Fibroblast of the conjunctiva (primary cell): ENCODE measurements around the gene ADGRA3.
"Not testable (repeated sequence)": the region's sequence is repeated elsewhere in the genome, so short reads cannot be mapped to it uniquely, and the experiment has no call there.

Experiments used
- DNase-seq: peaks from one replicate; pipeline ENCODE4 v3.0.0-alpha.2; 2010; ENCODE audit warnings: low read depth

Gene ADGRA3

DNA sequence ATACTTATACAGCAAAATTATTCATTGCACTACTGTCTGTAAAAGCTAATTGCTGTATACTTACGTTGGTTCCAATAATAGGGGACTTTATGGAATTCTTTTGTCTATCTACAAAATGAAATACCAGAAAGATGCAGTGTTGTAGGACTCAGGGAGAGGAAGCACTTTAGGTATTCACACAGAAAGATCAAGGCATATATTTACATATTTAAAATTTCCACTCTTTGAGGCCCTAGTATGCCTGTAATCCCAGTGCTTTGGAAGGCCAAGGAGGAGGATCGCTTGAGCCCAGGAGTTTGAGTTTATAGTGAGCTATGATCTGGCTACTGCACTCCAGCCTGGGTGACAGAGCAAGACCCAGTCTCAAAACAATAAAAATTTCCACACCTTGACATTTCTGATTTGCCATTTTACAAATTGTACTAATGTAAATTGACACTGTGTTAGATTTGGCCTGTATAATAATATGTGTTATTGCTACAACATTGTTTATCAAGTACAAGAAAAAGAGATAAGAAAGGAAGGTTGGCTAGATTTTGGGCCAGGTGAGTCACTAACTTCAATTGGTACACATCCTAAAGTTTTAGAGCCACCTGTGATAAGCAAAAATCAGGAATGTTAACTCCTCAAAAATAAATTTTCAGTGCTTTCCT, 35.1 kb downstream of the ADGRA3 start:
- no peak for DNase-seq

DNA sequence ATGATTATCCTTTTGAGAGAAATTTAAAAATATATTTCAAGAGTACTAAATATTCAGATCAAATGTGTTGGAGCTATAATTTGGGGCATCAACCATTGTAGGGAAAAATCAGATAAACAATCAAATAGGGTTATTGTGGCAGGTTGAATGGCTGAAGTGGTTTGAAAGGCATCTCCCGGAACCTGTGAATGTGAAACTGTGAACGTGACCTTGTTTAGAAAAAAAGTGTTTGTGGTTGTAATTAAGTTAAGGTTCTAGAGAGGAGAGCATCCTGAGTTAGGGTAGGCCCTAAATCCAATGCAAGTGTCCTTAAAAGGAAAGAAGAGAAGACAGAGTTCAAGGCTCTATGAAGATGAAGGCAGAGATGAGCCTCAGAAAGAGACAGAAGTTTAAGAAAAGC, 37.4 kb downstream of the ADGRA3 start:
- DNase-seq, result no peak

DNA sequence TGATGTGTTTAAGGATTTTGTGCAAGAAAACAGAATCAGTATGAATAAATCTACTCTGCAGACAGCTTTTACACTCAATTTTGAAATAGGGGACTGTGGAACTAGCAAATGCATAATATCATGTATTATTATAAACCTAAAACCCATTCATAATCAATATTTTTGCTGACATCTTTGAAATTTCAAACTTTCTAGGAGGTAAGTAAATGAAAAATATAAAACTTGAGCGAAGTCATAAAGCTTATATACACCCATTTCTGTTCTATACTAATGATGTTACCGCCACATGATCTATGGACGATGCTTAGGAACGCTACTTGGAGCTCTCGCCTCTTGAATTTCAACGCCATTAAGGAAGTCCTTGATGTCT, 38.1 kb downstream of the ADGRA3 start:
- DNase-seq, result no peak

DNA sequence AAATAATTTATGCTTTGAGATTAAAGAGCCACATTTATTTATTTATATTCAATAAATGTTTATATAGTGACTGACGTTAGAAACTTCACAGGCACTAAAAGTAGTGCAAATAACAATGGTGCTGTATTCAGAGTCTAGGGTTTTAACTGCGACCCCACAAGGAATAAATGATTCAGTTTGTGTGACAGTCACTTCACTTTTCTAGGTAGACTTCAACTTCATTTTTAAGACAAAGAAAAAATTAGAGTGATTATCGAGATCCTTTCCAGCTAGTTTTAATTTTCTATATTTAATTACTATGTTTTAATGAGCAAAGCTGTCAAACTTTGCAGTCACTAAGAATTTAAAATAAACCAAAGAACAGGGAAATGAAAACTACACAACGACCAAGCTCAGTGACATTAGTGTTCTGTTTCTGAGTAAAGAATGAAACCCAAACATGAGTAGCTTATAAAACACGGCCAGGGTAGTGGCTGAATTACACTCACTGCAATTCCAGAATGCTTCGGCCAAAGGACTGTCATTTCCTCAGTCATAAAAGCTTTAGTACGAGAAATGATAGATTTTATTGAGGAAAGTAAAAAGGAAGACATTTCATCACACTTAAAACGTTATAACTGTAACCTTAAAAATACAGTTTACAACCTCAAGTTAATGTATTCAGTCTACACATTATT, 38.6 kb downstream of the ADGRA3 start:
- DNase-seq, result no peak

DNA sequence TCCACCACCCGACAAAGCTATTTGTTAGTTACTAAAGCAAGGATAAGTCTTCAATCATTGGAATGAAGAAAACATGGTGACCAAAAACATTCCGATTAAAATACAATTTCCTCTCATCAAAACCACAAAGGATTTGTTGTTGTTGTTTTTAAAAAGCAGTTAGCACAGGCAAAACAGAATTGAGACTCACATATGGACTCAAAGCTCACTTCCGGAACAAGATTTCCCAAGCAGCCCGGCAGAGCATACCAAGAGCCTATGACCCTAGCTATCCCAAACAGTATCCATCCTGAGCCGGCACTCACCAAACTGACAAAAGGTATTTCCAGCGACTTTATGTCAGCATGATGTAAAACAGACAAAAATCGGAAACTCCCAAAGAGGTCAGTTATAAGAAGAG, 39.9 kb downstream of the ADGRA3 start:
- no peak for DNase-seq

DNA sequence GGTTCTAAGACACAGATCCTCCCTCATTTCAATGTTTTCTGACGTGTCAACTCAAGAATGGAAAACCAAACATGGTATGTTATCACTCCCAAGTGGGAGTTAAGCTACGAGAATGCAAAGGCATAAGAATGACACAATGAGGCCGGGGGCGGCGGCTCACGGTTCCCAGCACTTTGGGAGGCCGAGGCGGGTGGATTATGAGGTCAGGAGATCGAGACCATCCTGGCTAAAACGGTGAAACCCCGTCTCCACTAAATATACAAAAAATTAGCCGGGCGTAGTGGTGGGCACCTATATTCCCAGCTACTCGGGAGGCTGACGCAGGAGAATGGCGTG, 40.6 kb downstream of the ADGRA3 start:
- DNase-seq, result not testable (repeated sequence)

DNA sequence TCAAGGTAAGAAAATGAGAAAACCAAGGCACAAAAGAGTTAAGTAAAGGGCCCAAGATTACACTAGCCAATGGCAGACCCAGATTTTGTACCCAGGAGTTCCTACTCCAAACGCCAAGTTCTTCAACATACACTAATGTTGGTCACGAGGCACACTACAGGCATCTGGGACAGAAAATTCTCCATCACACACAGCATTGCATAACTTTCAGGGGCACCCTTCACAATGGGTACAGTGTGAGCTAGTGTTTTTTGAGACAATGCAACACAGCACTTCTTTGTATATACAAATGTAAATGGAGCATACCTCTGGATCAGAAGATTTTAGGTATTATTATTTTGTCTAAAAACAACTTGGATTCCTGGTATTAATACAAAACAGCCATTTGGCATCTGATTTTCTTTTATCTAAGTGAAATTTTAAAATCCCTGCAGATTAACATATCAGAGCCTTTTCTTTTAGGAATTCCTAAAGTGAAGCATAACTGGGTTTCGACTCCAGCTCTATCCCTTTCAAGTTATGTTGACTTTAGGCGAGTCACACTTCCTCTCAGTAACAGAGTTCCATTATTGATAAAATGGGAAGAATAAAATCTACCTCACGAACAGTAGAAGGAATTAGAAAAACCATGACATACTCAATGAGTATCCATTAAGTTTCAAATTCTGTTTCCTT, 41.1 kb downstream of the ADGRA3 start:
- DNase-seq, result no peak

DNA sequence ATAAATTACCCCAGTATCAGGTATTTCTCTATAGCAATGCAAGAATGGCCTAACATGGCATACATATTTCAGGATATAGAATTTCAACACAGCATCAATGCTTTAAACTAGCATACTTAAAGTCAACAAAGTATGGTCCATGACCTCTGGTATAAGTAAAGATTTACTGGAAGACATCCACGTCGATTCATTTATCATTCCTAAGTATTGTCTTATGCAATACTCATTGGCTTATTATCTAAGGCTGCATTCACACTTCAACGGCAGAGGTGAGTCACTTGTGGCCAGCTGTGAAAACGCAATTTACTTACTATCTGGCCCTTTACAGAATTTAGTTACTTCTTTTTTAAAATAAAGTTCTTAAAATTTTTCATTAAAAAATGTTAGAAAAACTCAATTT, 42.6 kb downstream of the ADGRA3 start:
- DNase-seq, result peak; percentile 61

DNA sequence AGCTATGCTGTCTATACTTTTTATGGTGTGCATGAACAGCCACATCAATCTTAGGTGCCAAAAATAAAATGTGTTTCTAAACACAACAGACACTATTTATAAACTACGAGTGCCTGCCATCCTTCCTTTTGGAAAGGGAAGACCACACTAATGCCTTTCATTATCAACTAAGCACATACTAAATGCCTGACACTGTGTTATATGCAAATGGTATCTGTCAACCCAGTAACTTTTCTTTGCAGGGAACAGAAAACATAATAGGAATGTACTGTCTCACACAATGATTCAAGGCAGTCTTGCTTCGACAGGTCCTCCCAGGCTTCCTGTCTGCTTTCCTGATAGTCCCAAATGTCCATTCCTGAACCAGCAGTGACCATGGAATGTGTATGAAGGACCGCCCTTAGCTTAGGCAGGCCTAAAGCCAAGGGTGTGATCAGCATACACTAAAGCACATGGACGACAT, 43.8 kb downstream of the ADGRA3 start:
- no peak for DNase-seq

DNA sequence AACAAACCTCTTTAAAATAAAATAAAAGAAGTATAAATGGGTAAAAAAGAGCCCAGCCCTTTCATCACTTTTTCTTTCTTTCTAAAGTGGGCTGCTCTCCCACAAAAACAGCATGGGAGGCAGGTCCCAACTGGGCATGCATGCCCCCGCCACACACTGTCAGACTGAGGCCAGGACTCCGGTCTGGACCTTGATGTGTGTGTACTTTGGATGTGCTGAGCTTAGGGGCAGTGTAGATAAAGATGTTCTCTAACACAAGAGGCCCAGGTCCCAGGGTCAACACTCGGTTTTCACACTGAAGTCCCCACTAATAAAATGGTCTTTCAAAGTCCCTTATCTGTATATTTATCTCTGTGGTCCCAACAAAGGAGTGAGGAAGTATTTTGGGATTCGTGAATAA, 44.4 kb downstream of the ADGRA3 start:
- DNase-seq, result no peak

DNA sequence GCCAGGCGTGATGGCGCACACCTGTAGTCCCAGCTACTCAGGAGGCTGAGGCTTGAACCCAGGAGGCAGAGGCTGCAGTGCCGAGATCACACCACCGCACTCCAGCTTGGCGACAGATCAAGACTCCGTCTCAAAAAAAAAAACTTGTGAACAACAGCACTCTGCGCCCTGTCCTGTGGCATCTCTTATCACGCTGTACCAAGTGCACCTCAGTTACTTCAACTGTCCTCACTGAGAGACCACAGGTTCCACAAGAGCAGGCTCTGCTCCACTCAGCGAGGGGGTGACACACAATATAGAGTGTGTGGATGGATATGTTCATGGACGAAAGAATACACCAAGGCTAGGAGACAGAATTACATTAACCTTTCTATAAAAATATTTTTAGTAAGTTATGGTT, 49.3 kb downstream of the ADGRA3 start:
- DNase-seq, result no peak

DNA sequence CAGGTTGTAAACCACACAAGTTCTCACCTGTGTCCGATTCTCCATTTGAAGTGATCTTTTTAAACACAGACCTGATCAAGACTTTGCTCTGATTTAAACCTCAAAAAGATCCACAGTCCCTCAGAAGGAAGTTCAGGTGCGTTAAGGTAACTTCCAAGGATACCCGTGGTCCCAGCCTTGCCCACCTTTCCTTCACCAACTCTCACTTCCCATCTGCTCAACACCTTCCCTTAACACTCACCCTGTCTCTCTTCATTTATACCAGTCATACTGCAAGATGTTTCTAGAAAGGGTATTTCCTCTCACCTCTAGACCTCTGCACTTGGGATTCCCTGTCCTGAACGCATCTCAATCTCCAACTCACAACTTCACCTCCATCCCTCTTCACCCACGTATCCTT, 49.9 kb downstream of the ADGRA3 start:
- DNase-seq, result no peak

DNA sequence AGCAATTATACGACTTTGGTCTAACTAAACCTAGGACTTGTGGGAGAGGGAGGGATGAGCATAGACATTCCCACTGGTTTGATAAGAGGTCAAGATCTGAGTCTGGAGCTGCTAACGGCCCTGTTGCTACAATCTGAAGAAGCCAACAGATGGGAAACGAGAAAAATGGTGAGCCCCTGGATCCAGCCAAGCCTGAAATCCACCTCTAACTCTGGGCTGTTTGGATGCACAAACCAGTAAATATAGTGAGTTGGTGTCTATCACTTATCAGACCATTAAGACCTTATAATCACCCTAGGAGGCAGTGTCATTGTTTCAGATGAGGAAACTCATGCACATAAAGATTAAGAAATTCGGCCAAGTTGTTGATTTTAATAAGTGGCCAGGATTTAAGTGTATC, 50.5 kb downstream of the ADGRA3 start:
- no peak for DNase-seq

DNA sequence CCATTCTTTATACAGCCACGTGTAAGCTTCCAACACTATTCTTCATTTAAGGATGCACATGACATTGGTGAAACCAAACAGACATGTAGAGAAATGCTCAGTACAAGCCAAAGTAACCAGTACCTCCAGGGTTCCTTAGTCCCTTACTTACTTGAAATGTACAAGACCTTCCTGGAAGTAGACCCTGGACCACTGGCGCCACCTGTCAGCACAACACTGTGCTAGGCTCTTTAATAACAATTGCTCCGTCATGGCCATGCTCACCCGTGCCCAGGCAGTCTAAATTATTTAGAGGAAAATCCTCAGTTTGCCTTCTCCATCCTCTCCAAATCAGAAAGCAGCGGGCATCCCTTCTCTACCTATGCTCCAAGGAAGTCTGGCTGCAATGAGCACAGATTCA, 52.7 kb downstream of the ADGRA3 start:
- no peak for DNase-seq

DNA sequence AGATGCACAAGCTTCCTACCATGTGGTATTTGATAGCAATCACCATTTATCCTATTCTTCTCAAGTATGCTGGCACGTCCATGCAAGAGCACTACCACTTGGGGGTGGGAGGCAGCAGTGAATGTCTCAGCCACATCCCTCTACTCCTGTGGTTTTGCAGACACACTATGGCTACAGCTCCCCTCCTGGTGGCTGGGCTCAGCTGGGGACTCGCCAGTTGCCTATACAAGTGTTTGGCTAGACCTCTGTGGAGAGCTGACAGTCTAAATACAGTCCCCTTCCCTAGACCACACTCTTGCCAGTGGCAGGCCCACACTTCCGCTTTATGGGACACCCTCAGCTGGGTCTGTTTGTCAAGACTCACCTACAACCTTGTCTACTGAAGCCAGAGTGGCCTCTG, 53.2 kb downstream of the ADGRA3 start:
- no peak for DNase-seq

DNA sequence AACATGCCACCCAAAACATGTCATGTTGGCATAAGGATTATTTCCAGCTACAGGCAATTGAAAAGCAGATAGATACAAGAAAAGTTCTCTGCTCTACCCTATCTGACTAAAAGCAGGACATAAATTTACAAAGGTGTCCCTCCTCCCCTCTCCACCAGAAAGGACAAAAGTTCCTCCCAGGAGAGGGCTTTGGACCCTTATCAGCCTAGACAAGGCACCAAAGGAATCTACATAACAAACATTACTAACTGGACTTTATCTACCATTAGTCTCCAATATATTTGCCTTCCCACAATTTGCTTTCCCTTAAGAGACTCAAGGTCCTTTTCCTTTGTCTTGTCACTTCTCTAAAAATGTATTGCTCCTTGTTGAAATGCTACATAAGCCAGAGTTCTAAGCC, 55.6 kb downstream of the ADGRA3 start:
- no peak for DNase-seq

DNA sequence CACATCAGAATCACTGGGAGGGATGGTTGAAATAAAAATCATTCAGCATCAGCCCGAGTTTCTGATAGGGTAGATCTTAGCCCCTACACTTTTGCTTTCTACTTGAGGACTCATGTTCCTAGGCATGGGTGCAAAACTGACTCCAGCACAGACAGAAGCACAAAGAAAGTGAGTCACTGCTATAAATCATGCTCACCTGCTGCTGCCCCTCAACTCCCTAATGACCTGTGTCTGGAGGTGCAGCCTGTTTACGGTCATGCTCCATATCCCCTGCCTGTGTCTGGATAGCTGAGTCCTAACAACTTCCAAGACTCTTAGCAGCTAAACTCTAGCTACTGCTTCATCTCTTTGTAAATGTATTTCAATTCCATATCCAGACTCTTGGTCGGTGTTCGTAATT, 57.8 kb downstream of the ADGRA3 start:
- DNase-seq, result no peak

DNA sequence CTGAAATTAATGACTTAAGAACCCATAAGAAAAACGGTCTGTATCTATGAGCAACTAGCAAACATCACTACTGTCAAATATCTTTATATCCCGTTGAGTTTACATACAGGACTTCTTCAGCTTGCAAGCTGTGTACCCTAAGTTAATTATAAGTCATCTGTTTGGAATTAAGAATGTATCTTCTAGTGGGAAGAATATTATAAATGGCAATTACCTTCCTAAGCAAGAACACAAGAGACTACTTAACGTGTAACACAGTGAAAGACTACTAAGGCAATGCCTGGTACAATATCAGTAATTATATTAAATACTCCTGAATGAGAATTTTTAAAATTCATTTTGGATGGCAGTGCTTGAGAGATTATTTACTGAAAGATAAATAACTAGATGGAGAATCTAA, 58.5 kb downstream of the ADGRA3 start:
- no peak for DNase-seq

DNA sequence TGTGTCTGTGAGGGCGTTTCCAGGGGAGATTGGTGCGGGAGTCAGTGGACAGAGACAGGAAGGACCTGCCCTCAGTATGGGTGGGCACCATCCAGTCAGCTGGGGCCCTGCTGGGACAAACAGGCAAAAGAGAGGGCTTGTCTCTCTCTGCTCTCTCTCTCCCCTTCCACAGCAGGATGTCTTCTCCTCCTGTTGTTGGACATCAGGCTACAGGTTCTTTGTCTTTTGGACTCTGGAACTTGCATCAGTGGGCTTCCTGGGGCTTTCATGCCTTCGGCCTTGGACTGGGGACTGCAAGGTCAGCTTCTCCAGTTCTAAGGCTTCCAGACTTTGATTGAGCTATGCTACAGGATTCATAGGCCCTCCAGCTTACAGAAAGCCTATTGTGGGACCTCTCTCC, 59.6 kb downstream of the ADGRA3 start:
- DNase-seq, result no peak

DNA sequence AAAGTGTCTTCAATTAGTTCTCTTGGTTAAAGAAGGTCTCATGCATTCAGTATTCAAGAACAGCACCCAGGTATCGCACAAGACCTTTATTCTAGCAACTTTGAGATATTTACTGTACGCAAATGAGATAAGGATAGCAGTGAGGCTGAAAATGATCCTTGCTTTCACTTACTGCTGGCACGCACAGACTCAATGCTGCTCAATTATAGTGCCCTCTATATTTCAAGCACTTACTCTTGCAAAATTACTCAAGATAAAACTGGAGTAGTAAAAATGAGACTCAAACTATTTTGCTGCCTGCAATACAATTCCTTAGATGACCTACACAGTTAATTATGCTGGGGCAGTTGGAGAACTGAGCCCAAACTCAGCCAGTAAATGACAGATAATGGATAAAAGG, 60.9 kb downstream of the ADGRA3 start:
- no peak for DNase-seq

DNA sequence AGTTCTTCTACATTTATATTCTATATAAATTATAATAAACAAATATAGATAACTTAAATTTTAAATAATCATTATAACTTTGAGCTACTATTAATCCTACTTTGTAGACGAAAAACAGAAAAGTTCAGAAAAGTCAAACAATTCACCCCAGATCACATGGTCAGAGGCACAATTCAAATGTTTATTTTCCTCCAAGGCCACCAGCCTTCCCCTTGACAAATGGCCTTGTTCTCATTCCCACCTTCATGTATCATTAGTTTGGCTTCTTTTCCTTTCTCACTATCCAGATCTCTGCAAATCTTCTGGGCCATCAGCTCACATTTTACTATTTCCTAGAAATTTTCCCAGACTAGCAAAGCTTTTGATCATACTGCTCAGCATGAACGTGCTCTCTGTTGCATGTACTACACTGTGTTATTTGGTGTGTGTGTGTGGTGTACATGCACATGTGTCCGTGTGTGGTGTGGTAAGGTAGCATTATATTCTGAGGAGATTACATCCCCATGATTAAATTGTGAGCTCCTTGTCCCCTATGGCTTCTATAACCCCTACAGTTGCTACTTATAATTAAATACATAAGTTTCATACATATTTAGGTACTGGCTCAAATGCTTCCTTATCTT, 61.5 kb downstream of the ADGRA3 start:
- DNase-seq, result no peak

DNA sequence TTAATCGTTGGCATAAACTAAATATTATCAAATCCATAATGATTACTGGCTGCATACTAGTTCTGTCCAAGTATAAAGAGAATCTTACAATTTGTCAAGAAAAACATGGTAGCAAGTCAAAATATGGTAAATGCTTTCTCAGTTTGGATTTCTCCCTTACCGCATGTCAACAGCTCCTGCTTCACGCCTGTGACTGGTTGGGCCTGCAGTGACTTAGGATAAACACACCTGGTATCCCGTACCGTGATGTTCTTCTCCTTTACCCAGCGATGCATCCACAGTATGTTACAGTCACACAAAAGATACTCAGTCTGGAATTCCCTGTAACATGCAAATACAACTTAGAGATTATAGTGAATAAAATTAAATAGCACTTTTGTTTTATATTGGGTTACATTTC, 71.1 kb downstream of the ADGRA3 start:
- no peak for DNase-seq

DNA sequence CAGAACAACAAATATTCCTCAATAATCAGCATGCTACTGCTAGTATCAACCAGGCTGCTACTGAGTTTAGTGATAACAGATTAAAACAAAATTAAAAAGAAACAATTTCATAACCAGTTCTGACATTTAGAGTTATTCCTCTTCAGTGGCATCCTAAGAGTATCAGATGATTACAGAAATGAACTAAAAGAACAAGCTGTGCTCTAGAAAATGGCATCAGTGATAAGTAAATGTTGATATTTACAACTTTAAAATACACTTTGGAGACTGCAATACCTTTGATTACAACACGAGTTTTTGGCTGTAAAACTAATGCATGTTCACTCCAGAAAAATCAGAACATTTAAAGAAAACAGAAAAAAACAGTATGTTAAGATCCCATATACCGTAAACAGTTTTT, 72.9 kb downstream of the ADGRA3 start:
- no peak for DNase-seq
